ENCODE data around the gene ZNF17.
A peak's percentile ranks its signal among the peaks of the same experiment; 100 is the strongest.
"Not testable (repeated sequence)": the region's sequence is repeated elsewhere in the genome, so short reads cannot be mapped to it uniquely, and the experiment has no call there.

Gene ZNF17

GRCh38 chr19:57410877-57411671 is at the start of gene ZNF17:
ZNF17 (plus strand) TSS chr19:57411161; CDS start chr19:57413616, 2,455 bp downstream.
- peak; percentile 95 for DNase-seq (ENCODE audit: low spot score)

GRCh38 chr19:57362419-57362818 is 48.5 kb upstream of the ZNF17 start:
- no peak for DNase-seq (ENCODE audit: low spot score)

DNA sequence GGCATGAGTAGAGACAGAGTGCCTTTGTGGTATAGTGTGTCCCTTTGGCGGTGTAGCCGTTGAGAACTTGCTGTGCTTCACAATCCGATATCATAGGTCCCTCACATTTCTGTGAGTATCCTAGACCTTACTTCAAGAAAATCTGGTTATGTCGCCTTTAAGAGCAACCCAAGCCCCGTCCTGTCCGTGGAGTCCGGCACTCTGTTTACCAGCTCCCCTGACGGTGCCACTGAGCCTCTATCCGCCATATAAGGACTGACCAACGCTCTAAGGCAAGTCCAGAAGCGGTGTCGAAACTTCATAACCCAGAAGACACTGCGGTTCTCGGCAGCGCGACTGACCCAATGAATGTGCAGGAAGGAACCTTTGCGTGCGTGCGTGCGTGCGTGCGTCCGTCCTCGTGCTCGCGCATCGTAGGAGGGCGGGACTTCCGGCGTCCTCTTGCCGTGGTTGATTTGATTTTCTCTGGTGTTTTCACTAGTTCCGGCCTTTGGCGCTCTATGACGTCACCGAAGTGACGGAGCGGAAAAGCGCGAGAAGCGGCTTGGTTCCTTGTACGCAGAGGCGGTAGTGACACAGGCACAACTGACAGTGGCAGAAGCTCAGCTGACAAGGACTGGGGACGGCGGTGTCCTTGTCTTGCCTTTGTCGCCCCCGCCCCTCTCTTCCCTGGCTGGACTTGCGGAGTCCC is 47.8 kb upstream of the ZNF17 start, which contains the start of the genes TRAPPC2B and ZNF547:
TRAPPC2B (plus strand) TSS at position 555 of the 691 bp plus-strand sequence. CDS start 1,283 bp downstream, outside the sequence.
ZNF547 (plus strand) TSS at position 555 of the 691 bp plus-strand sequence. CDS start 5,005 bp downstream, outside the sequence.
- peak; percentile 77 for DNase-seq (ENCODE audit: low spot score)

- DNase-seq (ENCODE audit: low spot score): peak; percentile 6
Measured at GRCh38 chr19:57363688-57364181, 47.2 kb upstream of the ZNF17 start.

GRCh38 chr19:57366776-57367175 is 44.2 kb upstream of the ZNF17 start:
- no peak for DNase-seq (ENCODE audit: low spot score)

GRCh38 chr19:57374179-57374578 is 36.8 kb upstream of the ZNF17 start:
- no peak for DNase-seq (ENCODE audit: low spot score)

- not testable (repeated sequence) for DNase-seq (ENCODE audit: low spot score)
Measured at GRCh38 chr19:57374647-57375046, 36.3 kb upstream of the ZNF17 start.

GRCh38 chr19:57376151-57376550 is 34.8 kb upstream of the ZNF17 start:
- DNase-seq (ENCODE audit: low spot score): no peak

- DNase-seq (ENCODE audit: low spot score): no peak
Measured at GRCh38 chr19:57377498-57378146, 33.3 kb upstream of the ZNF17 start.

- DNase-seq (ENCODE audit: low spot score): no peak
Measured at GRCh38 chr19:57380923-57381322, 30.0 kb upstream of the ZNF17 start.

DNA sequence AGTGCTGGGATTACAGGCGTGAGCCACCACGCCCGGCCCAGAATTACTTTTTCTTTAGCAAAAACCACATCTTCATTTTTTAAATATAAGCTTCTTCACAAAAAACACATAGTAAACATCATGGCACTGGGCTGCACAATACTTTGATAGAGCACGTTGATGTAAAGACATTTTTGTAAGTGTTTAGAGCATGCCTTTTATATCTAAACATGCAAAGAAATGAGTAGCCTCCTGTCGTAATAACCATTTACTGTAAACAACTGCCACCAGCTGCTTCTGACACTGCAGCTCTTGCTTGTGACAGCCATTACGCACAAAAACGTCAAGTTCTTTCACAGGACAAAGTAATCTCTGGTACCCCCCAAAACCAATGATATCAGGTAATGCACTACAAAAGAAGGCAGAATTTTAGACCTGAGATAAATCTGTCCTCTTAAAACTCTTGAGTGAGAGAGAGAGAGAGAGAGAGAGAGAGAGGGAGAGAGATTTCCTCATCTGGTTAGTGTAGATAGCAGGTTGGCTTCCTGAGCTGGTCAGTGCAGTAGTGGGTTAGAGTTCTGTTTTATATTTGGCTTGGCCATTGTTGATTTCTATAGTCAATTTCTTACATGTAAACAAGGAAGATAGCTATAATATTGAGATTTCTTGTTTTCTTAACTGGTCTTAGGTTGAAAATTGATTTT is 28.0 kb upstream of the ZNF17 start:
- DNase-seq (ENCODE audit: low spot score): no peak

- DNase-seq (ENCODE audit: low spot score): no peak
Measured at GRCh38 chr19:57389194-57389729, 21.7 kb upstream of the ZNF17 start.

DNA sequence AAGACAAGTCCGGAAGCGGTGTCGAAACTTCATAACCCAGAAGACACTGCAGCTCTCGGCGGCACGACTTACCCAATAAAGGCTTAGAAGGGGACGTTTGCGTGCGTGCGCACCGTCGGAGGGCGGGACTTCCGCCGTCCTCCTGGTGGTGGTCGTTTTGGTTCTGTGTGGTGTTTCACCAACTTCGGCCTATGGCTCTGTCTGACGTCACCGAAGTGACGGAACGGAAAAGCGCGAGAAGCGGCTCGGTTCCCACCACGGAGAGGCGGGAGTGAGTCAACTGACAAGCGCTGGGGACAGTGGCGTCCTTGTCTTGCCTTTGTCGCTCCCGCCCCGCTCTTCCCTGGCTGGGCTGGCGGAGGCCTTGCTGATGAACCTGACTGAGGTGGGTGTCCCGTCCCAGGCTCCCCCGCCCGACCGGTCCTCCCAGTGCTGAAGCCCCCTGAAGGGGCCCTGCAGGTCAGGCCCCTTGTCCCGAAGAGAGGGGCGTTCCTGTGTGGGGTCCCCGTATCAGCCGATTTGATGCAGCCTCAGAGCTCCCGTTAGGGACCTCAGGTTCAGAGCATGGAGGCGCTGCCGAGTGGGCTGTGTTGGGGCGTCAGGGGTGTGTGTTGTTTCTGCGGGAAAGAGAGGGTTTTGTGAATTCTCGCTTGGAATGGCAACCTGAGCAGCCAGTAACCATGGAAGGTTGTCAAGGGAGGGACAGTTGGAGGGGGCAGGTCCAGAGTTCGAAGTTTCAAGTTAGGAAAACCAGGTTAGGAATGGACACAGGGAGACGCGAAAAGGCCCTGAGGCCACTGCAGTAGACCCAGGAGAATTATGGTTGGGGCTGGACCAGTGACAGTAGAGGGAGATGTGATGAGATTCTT is 21.0 kb upstream of the ZNF17 start, which contains the start of gene ZNF548:
ZNF548 (plus strand) TSS at position 125 of the 869 bp plus-strand sequence; CDS start at position 371, 246 bp downstream.
- peak; percentile 62 for DNase-seq (ENCODE audit: low spot score)

GRCh38 chr19:57395710-57396109 is 15.3 kb upstream of the ZNF17 start:
- no peak for DNase-seq (ENCODE audit: low spot score)

DNA sequence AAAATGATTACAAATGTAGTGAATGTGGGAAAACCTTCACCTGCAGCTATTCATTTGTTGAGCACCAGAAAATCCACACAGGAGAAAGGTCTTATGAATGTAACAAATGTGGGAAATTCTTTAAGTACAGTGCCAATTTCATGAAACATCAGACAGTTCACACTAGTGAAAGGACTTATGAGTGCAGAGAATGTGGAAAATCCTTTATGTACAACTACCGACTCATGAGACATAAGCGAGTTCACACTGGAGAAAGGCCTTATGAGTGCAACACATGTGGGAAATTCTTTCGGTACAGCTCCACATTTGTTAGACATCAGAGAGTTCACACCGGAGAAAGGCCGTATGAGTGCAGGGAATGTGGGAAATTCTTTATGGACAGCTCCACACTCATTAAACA is 12.1 kb upstream of the ZNF17 start:
- no peak for DNase-seq (ENCODE audit: low spot score)

GRCh38 chr19:57403737-57404563 is 7.0 kb upstream of the ZNF17 start:
- no peak for DNase-seq (ENCODE audit: low spot score)

GRCh38 chr19:57406516-57407123 is 4.3 kb upstream of the ZNF17 start:
- peak; percentile 55 for DNase-seq (ENCODE audit: low spot score)

- no peak for DNase-seq (ENCODE audit: low spot score)
Measured at GRCh38 chr19:57419439-57419838, 8.5 kb downstream of the ZNF17 start.

GRCh38 chr19:57421037-57421436 is 10.1 kb downstream of the ZNF17 start:
- no peak for DNase-seq (ENCODE audit: low spot score)
